CD4-positive, alpha-beta T cell treated with Interleukin-17A for 1 hour (primary cell): Measurements from ENCODE around the gene RS1.

Source experiments
- DNase-seq: peaks from one replicate; pipeline ENCODE4 v3.0.0-alpha.2; 2020

RS1 gene

GRCh38 chrX:18596096-18596495, 75.8 kb downstream of the RS1 start:
- DNase-seq = no peak

DNA sequence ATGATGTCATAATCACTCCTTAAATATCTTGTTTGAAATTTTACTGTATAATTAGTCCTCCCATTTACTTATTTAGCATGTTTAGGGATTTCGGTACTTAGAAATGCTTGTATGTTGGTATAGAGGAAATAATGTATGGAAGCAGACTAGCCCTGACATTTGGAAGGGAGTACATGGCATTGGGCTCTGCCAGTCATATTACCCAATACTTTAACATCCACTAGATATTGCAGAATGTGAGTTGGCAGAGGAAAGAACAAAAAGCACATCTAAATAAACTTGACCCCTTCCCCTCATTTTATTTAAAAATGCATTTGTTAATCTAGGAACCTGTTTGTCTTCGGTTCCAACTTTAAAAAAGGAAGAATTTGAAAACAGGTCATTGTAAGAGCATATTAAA, 77.8 kb downstream of the RS1 start:
- DNase-seq = no peak

DNA sequence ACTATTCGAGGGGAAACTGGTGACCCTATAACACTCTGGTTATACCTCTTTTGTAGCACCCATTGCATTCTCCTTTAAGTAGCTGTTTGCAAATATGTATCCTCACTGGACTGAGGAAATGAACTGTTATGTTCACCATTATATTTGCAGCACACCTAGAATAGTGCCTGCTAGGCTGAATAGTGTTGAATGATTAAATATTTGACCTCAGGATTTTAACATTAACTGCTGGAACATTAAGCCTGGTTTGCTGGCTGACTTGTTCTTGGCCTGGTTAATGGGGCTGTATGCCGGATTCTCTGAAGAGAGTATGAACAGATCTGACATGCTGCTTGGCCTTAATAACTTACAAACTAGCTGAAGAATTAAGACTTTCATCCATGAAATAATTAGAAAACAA, 80.1 kb downstream of the RS1 start:
- no peak for DNase-seq
